A673 (cell line): ENCODE measurements around the gene FIP1L1. TPM values are rescaled to one million over a fixed set of nuclear protein-coding genes. Genes with fewer than 3 reads are reported as not detected.

ENCODE experiments used
- BruUV-seq: library from RNA; stranded (reverse); fragments of 400-500 nt; replicated peaks from 2 replicates; lab custom pipeline; 2021; lab: Mats Ljungman, UMichigan
- CTCF ChIA-PET: fragments of 300-600 bp; sonication (Branson Sonifier 250); formaldehyde crosslinking; loops from one replicate; lab custom pipeline; 2022; ENCODE audit warnings: antibody characterized with exemption; lab: Charles Lee
- POLR2A ChIA-PET: fragments of 300-600 bp; sonication (Branson Sonifier 250); formaldehyde crosslinking; loops from one replicate; lab custom pipeline; 2022; ENCODE audit warnings: antibody characterized with exemption; ENCODE audit not compliant: low non-redundant PET; lab: Charles Lee
- DNase-seq: peaks from one replicate; pipeline ENCODE4 v3.0.0-alpha.2; 2015; ENCODE audit warnings: low spot score
- H3K27ac ChIP-seq: fragments of 200-600 bp; sonication (generic); 2 replicates; pipeline ENCODE4 v1.5.1; 2016; ENCODE audit warnings: mixed run types, low read depth, mild to moderate bottlenecking, mixed read lengths, antibody characterized with exemption, low read length; ENCODE audit not compliant: poor library complexity, severe bottlenecking
- H3K27me3 ChIP-seq: fragments of 200-600 bp; sonication (generic); replicated peaks from 2 replicates; pipeline ENCODE4 v1.6.1; 2017; ENCODE audit warnings: mixed run types, low read depth, mild to moderate bottlenecking, mixed read lengths, antibody characterized with exemption, low read length; ENCODE audit not compliant: insufficient read depth, poor library complexity
- H3K36me3 ChIP-seq: fragments of 200-600 bp; sonication (generic); 2 replicates; pipeline ENCODE4 v1.6.1; 2016; ENCODE audit warnings: mixed run types, mild to moderate bottlenecking, mixed read lengths, antibody characterized with exemption, low read length; ENCODE audit not compliant: insufficient read depth, poor library complexity, severe bottlenecking
- H3K4me1 ChIP-seq: fragments of 200-600 bp; sonication (generic); 2 replicates; pipeline ENCODE4 v1.6.1; 2017; ENCODE audit warnings: mixed run types, mild to moderate bottlenecking, mixed read lengths, antibody characterized with exemption, low read length; ENCODE audit not compliant: insufficient read depth, poor library complexity, severe bottlenecking
- H3K4me3 ChIP-seq: fragments of 200-600 bp; sonication (generic); 2 replicates; pipeline ENCODE4 v1.5.1; 2016; ENCODE audit warnings: low read depth, mixed run types, mild to moderate bottlenecking, mixed read lengths, low read length; ENCODE audit not compliant: poor library complexity, severe bottlenecking
- H3K9me3 ChIP-seq: fragments of 200-600 bp; sonication (generic); 2 replicates; pipeline ENCODE4 v1.6.1; 2016; ENCODE audit warnings: mixed run types, low read depth, mild to moderate bottlenecking, mixed read lengths, antibody characterized with exemption, low read length; ENCODE audit not compliant: poor library complexity, severe bottlenecking
- EZH2 ChIP-seq: fragments of 200-600 bp; sonication (generic); IDR thresholded peaks from 2 replicates; pipeline ENCODE4 v1.6.1; 2017; ENCODE audit warnings: borderline replicate concordance, low read depth, mild to moderate bottlenecking, mixed read lengths, antibody characterized with exemption, low read length; ENCODE audit not compliant: poor library complexity, severe bottlenecking
- intact Hi-C: fragments of 100-400 bp; cut with micrococcal nuclease; formaldehyde crosslinking; loops from one replicate; pipeline ENCODE4 v1.10.0; 2022; ENCODE audit not compliant: unreplicated experiment
- total RNA-seq: library from RNA; stranded (reverse); gene quantifications from 2 replicates; pipeline ENCODE4 v1.2.3, GENCODE V29; 2021
- TF ChIP-seq, protein P1 (sequence below): fragments of 300-800, 200-600 bp; sonication (generic); conservative IDR thresholded peaks from 2 replicates; pipeline ENCODE4 v1.5.1; 2017; ENCODE audit warnings: low read depth, mild to moderate bottlenecking, antibody characterized with exemption, low read length, moderate library complexity, mixed read lengths

FIP1L1 gene
- total RNA-seq, 1 experiment from 2014 or later: 30.9 TPM

DNA sequence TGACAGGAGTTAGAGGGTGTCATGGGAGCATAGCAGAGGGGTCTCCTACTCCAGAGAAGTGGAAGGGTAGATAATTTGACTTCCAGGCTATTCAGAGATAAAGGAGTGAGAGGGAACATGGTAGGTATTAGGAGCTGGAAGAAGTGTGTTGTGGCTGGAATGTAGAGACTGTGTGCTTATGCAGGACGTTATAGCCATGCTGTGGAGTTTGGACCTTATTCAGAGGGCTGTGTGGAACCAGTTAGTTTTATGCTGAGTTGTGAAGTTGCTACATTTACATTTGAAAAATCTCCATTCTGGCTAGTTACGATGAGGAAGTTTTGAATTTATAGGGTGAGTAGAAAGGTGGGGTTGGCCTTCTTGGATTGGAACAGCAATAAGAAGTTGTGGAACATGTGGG lies 67.5 kb downstream of the FIP1L1 start:
- intact Hi-C loops: no loop called here
- TF ChIP-seq, protein P1, sequence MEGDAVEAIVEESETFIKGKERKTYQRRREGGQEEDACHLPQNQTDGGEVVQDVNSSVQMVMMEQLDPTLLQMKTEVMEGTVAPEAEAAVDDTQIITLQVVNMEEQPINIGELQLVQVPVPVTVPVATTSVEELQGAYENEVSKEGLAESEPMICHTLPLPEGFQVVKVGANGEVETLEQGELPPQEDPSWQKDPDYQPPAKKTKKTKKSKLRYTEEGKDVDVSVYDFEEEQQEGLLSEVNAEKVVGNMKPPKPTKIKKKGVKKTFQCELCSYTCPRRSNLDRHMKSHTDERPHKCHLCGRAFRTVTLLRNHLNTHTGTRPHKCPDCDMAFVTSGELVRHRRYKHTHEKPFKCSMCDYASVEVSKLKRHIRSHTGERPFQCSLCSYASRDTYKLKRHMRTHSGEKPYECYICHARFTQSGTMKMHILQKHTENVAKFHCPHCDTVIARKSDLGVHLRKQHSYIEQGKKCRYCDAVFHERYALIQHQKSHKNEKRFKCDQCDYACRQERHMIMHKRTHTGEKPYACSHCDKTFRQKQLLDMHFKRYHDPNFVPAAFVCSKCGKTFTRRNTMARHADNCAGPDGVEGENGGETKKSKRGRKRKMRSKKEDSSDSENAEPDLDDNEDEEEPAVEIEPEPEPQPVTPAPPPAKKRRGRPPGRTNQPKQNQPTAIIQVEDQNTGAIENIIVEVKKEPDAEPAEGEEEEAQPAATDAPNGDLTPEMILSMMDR: no peak
- no peak for TF ChIP-seq EZH2
- H3K9me3 ChIP-seq: no peaks in the 10 kb centered on the region
- H3K27ac ChIP-seq: no peak overlapping the region
- no peak for DNase-seq
- POLR2A ChIA-PET: no interaction called here
- H3K27me3 ChIP-seq: no peaks in the 10 kb centered on the region
- H3K36me3 ChIP-seq: no peaks in the 10 kb centered on the region
- H3K4me1 ChIP-seq: no peaks in the 10 kb centered on the region
- BruUV-seq: no TSS peak
- CTCF ChIA-PET: no interaction called here
- H3K4me3 ChIP-seq: no peak overlapping the region

DNA sequence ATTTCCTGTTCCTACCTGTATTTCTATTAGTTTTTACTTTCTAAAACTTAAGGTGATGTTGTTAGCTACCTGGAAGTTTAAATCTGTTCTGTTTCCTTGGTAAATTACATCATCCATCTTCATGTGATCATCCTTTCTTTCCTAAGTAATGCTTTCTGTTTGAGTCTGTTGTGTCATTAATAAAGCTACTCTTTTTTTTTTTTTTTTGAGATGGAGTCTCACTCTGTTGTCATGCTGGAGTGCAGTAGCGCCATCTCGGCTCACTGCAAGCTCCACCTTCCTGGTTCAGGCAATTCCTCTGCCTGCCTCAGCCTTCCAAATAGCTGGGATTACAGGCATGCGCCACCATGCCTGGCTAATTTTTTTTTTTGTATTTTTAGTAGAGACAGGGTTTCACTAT lies 73.3 kb downstream of the FIP1L1 start:
- Histone ChIP-seq H3K4me3 (no peak overlapping the region), H3K9me3 (no peaks in the 10 kb centered on the region), H3K27ac (no peak overlapping the region), H3K4me1 (no peaks in the 10 kb centered on the region), H3K27me3 (no peaks in the 10 kb centered on the region), H3K36me3 (no peaks in the 10 kb centered on the region)
- intact Hi-C loops: no loop called here
- no peak for TF ChIP-seq EZH2
- TF ChIP-seq, protein P1: no peak
- ChIA-PET CTCF (no interaction called here), POLR2A (no interaction called here)
- DNase-seq: no peak
- no TSS peak for BruUV-seq

DNA sequence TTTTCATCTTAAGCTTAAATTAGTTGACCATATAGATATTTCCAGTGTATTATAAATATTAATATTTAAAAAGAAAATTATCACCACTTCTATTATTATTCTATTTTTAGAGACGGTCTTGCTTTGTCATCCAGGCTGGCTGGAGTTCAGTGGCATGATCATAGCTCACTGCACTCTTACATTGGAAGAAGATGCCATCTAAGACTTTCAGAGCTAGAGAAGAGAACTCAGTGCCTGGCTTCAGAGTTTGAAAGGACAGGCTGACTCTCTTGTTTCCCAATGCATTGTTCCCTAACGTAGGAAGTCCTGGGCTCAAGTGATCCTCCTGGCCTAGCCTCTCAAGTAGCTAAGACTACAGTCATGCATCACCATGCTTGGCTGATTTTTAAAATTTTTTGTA lies 75.9 kb downstream of the FIP1L1 start:
- H3K4me3 ChIP-seq: no peak overlapping the region
- no peak overlapping the region for H3K27ac ChIP-seq
- ChIA-PET CTCF (no interaction called here), POLR2A (no interaction called here)
- no TSS peak for BruUV-seq
- no peaks in the 10 kb centered on the region for H3K4me1 ChIP-seq
- no peaks in the 10 kb centered on the region for H3K36me3 ChIP-seq
- intact Hi-C loops: no loop called here
- H3K9me3 ChIP-seq: no peaks in the 10 kb centered on the region
- TF ChIP-seq, protein P1: no peak
- TF ChIP-seq EZH2: no peak
- H3K27me3 ChIP-seq: no peaks in the 10 kb centered on the region
- no peak for DNase-seq
